Endothelial cell (in vitro differentiated cells): ENCODE measurements around the gene DNER. TPM values are rescaled to one million over a fixed set of nuclear protein-coding genes. Genes with fewer than 3 reads are reported as not detected.

ENCODE experiments used
- DNase-seq: peaks from one replicate; pipeline ENCODE4 v3.0.0; 2021; ENCODE audit warnings: low spot score
- H3K27ac Mint-ChIP-seq: one replicate; pipeline ENCODE4 v1.8.0; 2021; ENCODE audit warnings: mixed read lengths, inconsistent platforms; ENCODE audit not compliant: unreplicated experiment
- H3K27me3 Mint-ChIP-seq: one replicate; pipeline ENCODE4 v1.8.0; 2021; ENCODE audit warnings: mild to moderate bottlenecking, moderate library complexity, mixed read lengths, inconsistent platforms; ENCODE audit not compliant: unreplicated experiment
- H3K36me3 Mint-ChIP-seq: one replicate; pipeline ENCODE4 v1.8.0; 2021; ENCODE audit warnings: mild to moderate bottlenecking, low read depth, mixed read lengths, inconsistent platforms; ENCODE audit not compliant: unreplicated experiment
- H3K4me1 Mint-ChIP-seq: one replicate; pipeline ENCODE4 v1.8.0; 2021; ENCODE audit warnings: mild to moderate bottlenecking, mixed read lengths, inconsistent platforms; ENCODE audit not compliant: unreplicated experiment
- H3K4me3 Mint-ChIP-seq: one replicate; pipeline ENCODE4 v1.8.0; 2021; ENCODE audit warnings: mild to moderate bottlenecking, mixed read lengths, inconsistent platforms; ENCODE audit not compliant: unreplicated experiment
- H3K9me3 Mint-ChIP-seq: one replicate; pipeline ENCODE4 v1.8.0; 2021; ENCODE audit warnings: mixed read lengths, inconsistent platforms; ENCODE audit not compliant: unreplicated experiment
- CTCF ChIP-seq: fragments of 200-600 bp; sonication (generic); IDR thresholded peaks from one replicate; pipeline ENCODE4 v1.5.0; 2021; ENCODE audit warnings: antibody characterized with exemption; ENCODE audit not compliant: unreplicated experiment
- total RNA-seq: library from RNA; stranded (reverse); fragmentation: NEBNext Ultra II Directional; extraction: Animal tissue kit (Norgen Biotek cat#: 25700); gene quantifications from one replicate; pipeline ENCODE4 v1.2.1, GENCODE V29; 2021; ENCODE audit not compliant: unreplicated experiment

Gene DNER
- total RNA-seq, 1 donor from 2014 or later = 0.15 TPM

GRCh38 chr2:229640636-229641035, 73.7 kb downstream of the DNER start:
- Mint-ChIP-seq H3K4me3 (no peak overlapping the region), H3K27me3 (no peaks in the 10 kb centered on the region), H3K27ac (no peak overlapping the region), H3K36me3 (no peaks in the 10 kb centered on the region), H3K4me1 (peaks cover 3% of the 10 kb centered on the region), H3K9me3 (no peaks in the 10 kb centered on the region)
- no peak for DNase-seq
- no peak for TF ChIP-seq CTCF

GRCh38 chr2:229636571-229636970, 77.8 kb downstream of the DNER start:
- H3K4me3 Mint-ChIP-seq = no peak overlapping the region
- H3K36me3 Mint-ChIP-seq = no peaks in the 10 kb centered on the region
- H3K27ac Mint-ChIP-seq = no peak overlapping the region
- peaks cover 7% of the 10 kb centered on the region for H3K4me1 Mint-ChIP-seq
- no peak for TF ChIP-seq CTCF
- H3K27me3 Mint-ChIP-seq = no peaks in the 10 kb centered on the region
- DNase-seq = no peak
- H3K9me3 Mint-ChIP-seq = no peaks in the 10 kb centered on the region

- Mint-ChIP-seq H3K27me3 (no peaks in the 10 kb centered on the region), H3K27ac (no peak overlapping the region), H3K4me1 (peaks cover 7% of the 10 kb centered on the region), H3K4me3 (no peak overlapping the region), H3K9me3 (no peaks in the 10 kb centered on the region), H3K36me3 (no peaks in the 10 kb centered on the region)
- no peak for TF ChIP-seq CTCF
- no peak for DNase-seq
Observed at GRCh38 chr2:229635371-229635680, 79.0 kb downstream of the DNER start.

- Mint-ChIP-seq H3K36me3 (no peaks in the 10 kb centered on the region), H3K4me1 (peaks cover 7% of the 10 kb centered on the region)
Observed at GRCh38 chr2:229634601-229635370, 79.6 kb downstream of the DNER start.

More at GRCh38 chr2:229634601-229635370, 79.6 kb downstream of the DNER start:
- no peak overlapping the region for H3K27ac Mint-ChIP-seq
- H3K27me3 Mint-ChIP-seq = no peaks in the 10 kb centered on the region
- no peaks in the 10 kb centered on the region for H3K9me3 Mint-ChIP-seq
- DNase-seq = no peak
- no peak for TF ChIP-seq CTCF
- H3K4me3 Mint-ChIP-seq = no peak overlapping the region
